HepG2 (cell line): Measurements from ENCODE around the gene ANK3. TPM values are rescaled to one million over a fixed set of nuclear protein-coding genes. Genes with fewer than 3 reads are reported as not detected.

Source experiments
- ATAC-seq: fragments of 200-7000 bp; cut with Tn5 transposase; 3 replicates; pipeline ENCODE4 v1.9.1; 2020; ENCODE audit warnings: mild to moderate bottlenecking, moderate library complexity
- BruUV-seq: library from RNA; stranded (reverse); fragments of 400-500 nt; replicated peaks from 2 replicates; lab custom pipeline; 2021; lab: Mats Ljungman, UMichigan
- CTCF ChIA-PET: fragments of 300-600 bp; formaldehyde crosslinking; extraction: SDS; loops from one replicate; lab custom pipeline; 2021; ENCODE audit warnings: low total read pairs, inconsistent platforms, low intra/inter-chr PET ratio; lab: Yijun Ruan, JAX
- POLR2A ChIA-PET: fragments of 350-600 bp; sonication (Branson Sonifier 250); formaldehyde crosslinking; loops from one replicate; lab custom pipeline; 2020; ENCODE audit warnings: antibody characterized with exemption, inconsistent platforms; lab: Yijun Ruan, JAX
- DNase-seq: peaks from one replicate; pipeline ENCODE4 v3.0.0-alpha.2; 2015; ENCODE audit warnings: low spot score
- FAIRE-seq: peaks from 3 replicates; lab custom pipeline; 2011; peaks lifted over from hg19 to GRCh38; lab: Jason Lieb, UNC
- H2AFZ ChIP-seq: one replicate; pipeline ENCODE4 v1.6.1; 2011; ENCODE audit warnings: low read length, inconsistent platforms
- H3K27ac ChIP-seq: fragments of 300-600 bp; 3 replicates; pipeline ENCODE4 v1.8.0; 2011; ENCODE audit warnings: mixed run types, mild to moderate bottlenecking, mixed read lengths, low read length, inconsistent platforms; ENCODE audit not compliant: insufficient read depth; ENCODE audit errors: extremely low read length
- H3K27me3 ChIP-seq, 2 experiments: fragments of 200-600 bp in 1 of 2; 2 replicates in 1 of 2; 3 replicates in 1 of 2; pipeline versions ENCODE4 v1.6.0 to v1.8.0; 2011; ENCODE audit warnings: low read length in 2 of 2, mild to moderate bottlenecking in 2 of 2, moderate library complexity in 2 of 2, inconsistent platforms in 1 of 2; ENCODE audit not compliant: insufficient read depth in 2 of 2, control insufficient read depth in 1 of 2
- H3K36me3 ChIP-seq, 2 experiments: fragments of 200-600 bp in 1 of 2; replicated peaks in 1 of 2; 2 replicates in 1 of 2; 3 replicates in 1 of 2; pipeline versions ENCODE4 v1.5.1 to v1.8.0; 2011; ENCODE audit warnings: low read length in 2 of 2, inconsistent platforms in 1 of 2; ENCODE audit not compliant: insufficient read depth in 2 of 2, control insufficient read depth in 1 of 2
- H3K4me1 ChIP-seq: 2 replicates; pipeline ENCODE4 v1.5.1; 2012; ENCODE audit warnings: low read length, inconsistent platforms; ENCODE audit not compliant: insufficient read depth
- H3K4me2 ChIP-seq: 2 replicates; pipeline ENCODE4 v1.6.0; 2011; ENCODE audit warnings: low read depth, low read length, inconsistent platforms
- H3K4me3 ChIP-seq, 3 experiments: fragments of 200-600 bp in 1 of 3; sonication (generic), shearing (Covaris generic) in 1 of 3; replicated peaks in 1 of 3; 2 replicates each; pipeline ENCODE4 v1.5.1; 2011 to 2016; ENCODE audit warnings: low read length in 3 of 3, inconsistent platforms in 2 of 3, low read depth in 2 of 3, mild to moderate bottlenecking in 2 of 3, control low read depth in 1 of 3, mixed read lengths in 1 of 3; ENCODE audit not compliant: insufficient read depth in 1 of 3
- H3K79me2 ChIP-seq: one replicate; pipeline ENCODE4 v1.6.1; 2011; ENCODE audit warnings: low read length, inconsistent platforms; ENCODE audit not compliant: insufficient read depth
- H3K9ac ChIP-seq: 2 replicates; pipeline ENCODE4 v1.6.0; 2011; ENCODE audit warnings: mild to moderate bottlenecking, low read depth, low read length, inconsistent platforms; ENCODE audit not compliant: insufficient read depth
- H3K9me3 ChIP-seq: 2 replicates; pipeline ENCODE4 v1.5.1; 2012; ENCODE audit warnings: mild to moderate bottlenecking, low read length
- H4K20me1 ChIP-seq: 2 replicates; pipeline ENCODE4 v1.6.0; 2011; ENCODE audit warnings: inconsistent platforms, mild to moderate bottlenecking, low read length, moderate library complexity; ENCODE audit not compliant: insufficient read depth
- ARNT ChIP-seq: fragments of 450-650 bp; IDR thresholded peaks from 2 replicates; pipeline ENCODE4 v1.6.1; 2017
- ATF4 ChIP-seq, 2 experiments: fragments of 450-650 bp in 1 of 2; sonication (generic) in 1 of 2; formaldehyde crosslinking; IDR thresholded peaks; 2 replicates each; pipeline versions ENCODE4 v1.5.0 to v1.8.0; 2020 to 2022; ENCODE audit warnings: mild to moderate bottlenecking in 1 of 2, missing genetic modification reagents in 1 of 2
- KDM2A ChIP-seq: sonication (generic); formaldehyde crosslinking; IDR thresholded peaks from 2 replicates; pipeline ENCODE4 v1.4.0; 2020; ENCODE audit warnings: low read depth, missing genetic modification reagents, borderline replicate concordance
- KMT2B ChIP-seq: IDR thresholded peaks from 2 replicates; pipeline ENCODE4 v1.6.1; 2016; ENCODE audit warnings: missing genetic modification reagents, missing compliant biosample characterization
- NKX3-1 ChIP-seq: sonication (generic); formaldehyde crosslinking; IDR thresholded peaks from 2 replicates; pipeline ENCODE4 v1.5.0; 2020; ENCODE audit warnings: missing genetic modification reagents
- POLR2A ChIP-seq, 2 experiments: IDR thresholded peaks; 2 replicates each; pipeline ENCODE4 v1.6.1; 2011; ENCODE audit warnings: low read depth in 2 of 2, low read length in 2 of 2, mild to moderate bottlenecking in 1 of 2, moderate library complexity in 1 of 2; ENCODE audit not compliant: insufficient read depth in 1 of 2
- SAFB2 ChIP-seq: sonication (generic); formaldehyde crosslinking; IDR thresholded peaks from 2 replicates; pipeline ENCODE4 v1.5.1; 2020; ENCODE audit warnings: missing genetic modification reagents, low read depth, mild to moderate bottlenecking, borderline replicate concordance
- SMAD9 ChIP-seq: sonication (generic); formaldehyde crosslinking; IDR thresholded peaks from 2 replicates; pipeline ENCODE4 v1.5.1; 2020; ENCODE audit warnings: mild to moderate bottlenecking, missing genetic modification reagents
- SMC3 ChIP-seq: IDR thresholded peaks from 2 replicates; pipeline ENCODE4 v1.6.1; 2011; ENCODE audit warnings: low read length, improper control_type of control experiment
- SP140L ChIP-seq: sonication (generic); formaldehyde crosslinking; IDR thresholded peaks from 2 replicates; pipeline ENCODE4 v1.4.0; 2020; ENCODE audit warnings: missing genetic modification reagents, borderline replicate concordance
- ZFP1 ChIP-seq: IDR thresholded peaks from 2 replicates; pipeline ENCODE4 v1.6.1; 2016
- ZFP90 ChIP-seq: sonication (generic); formaldehyde crosslinking; IDR thresholded peaks from 2 replicates; pipeline ENCODE4 v1.8.0; 2022; ENCODE audit warnings: missing genetic modification reagents, mild to moderate bottlenecking, inconsistent platforms, borderline replicate concordance
- ZNF256 ChIP-seq: sonication (generic); formaldehyde crosslinking; conservative IDR thresholded peaks from 2 replicates; pipeline ENCODE4 v1.4.0; 2020; ENCODE audit warnings: missing genetic modification reagents
- ZNF569 ChIP-seq: sonication (generic); formaldehyde crosslinking; IDR thresholded peaks from 2 replicates; pipeline ENCODE4 v1.5.0; 2020; ENCODE audit warnings: mild to moderate bottlenecking, missing genetic modification reagents, moderate library complexity, borderline replicate concordance
- ZUFSP ChIP-seq: sonication (generic); formaldehyde crosslinking; IDR thresholded peaks from 2 replicates; pipeline ENCODE4 v1.9.0; 2021; ENCODE audit warnings: missing genetic modification reagents, mild to moderate bottlenecking, borderline replicate concordance
- WGBS: methylation state at CpG from one replicate; pipeline ENCODE4 v1.1.6; 2017; ENCODE audit warnings: low lambda C conversion rate; 5-methylcytosine and 5-hydroxymethylcytosine counted together
- in situ Hi-C: cut with HindIII; loops from 2 replicates; pipeline ENCODE4 v1.10.0; 2017; ENCODE audit warnings: low pct_unique_long_range_greater_than_20kb; ENCODE audit not compliant: extremely low pct_ligation_motif_present
- intact Hi-C: fragments of 100-400 bp; cut with micrococcal nuclease; formaldehyde crosslinking; loops from one replicate; pipeline ENCODE4 v1.10.0; 2022; ENCODE audit not compliant: unreplicated experiment
- polyA plus RNA-seq, 8 experiments: library from polyadenylated mRNA; depleted of rRNA in 3 of 8; stranded (reverse) in 7 of 8; unstranded in 1 of 8; fragments of >200 nt; fragmentation: Illumina TruSeq in 4 of 8; extraction: Trizol in 4 of 8; gene quantifications; 2 replicates each; pipeline versions ENCODE4 v1.2.1 to v1.2.3, GENCODE V29; 2011 to 2016; ENCODE audit warnings: low read depth in 4 of 8, missing spikeins in 1 of 8, mixed read lengths in 1 of 8; ENCODE audit not compliant: insufficient read depth in 1 of 8
- total RNA-seq, 5 experiments: library from RNA; depleted of rRNA; stranded (reverse); fragments of >200 nt; fragmentation: Illumina TruSeq; extraction: Trizol; gene quantifications; 2 replicates each; pipeline ENCODE4 v1.2.3, GENCODE V29; 2016; ENCODE audit warnings: low read depth in 1 of 5
- TF ChIP-seq, protein P1 (sequence below): sonication (generic); formaldehyde crosslinking; IDR thresholded peaks from 2 replicates; pipeline ENCODE4 v1.5.0; 2020; ENCODE audit warnings: mild to moderate bottlenecking, missing genetic modification reagents
- TF ChIP-seq, protein P2 (sequence below): IDR thresholded peaks from 2 replicates; pipeline ENCODE4 v1.6.1; 2016; ENCODE audit warnings: control low read depth
- TF ChIP-seq, protein P3 (sequence below): sonication (generic); formaldehyde crosslinking; IDR thresholded peaks from 2 replicates; pipeline ENCODE4 v1.8.0; 2022; ENCODE audit warnings: missing genetic modification reagents, mild to moderate bottlenecking, borderline replicate concordance

The ANK3 gene
- total and polyA plus RNA-seq, 2 of the 13 experiments (the other 11 are each of a cell fraction or from before 2014, with no cell fraction given): not detected

DNA sequence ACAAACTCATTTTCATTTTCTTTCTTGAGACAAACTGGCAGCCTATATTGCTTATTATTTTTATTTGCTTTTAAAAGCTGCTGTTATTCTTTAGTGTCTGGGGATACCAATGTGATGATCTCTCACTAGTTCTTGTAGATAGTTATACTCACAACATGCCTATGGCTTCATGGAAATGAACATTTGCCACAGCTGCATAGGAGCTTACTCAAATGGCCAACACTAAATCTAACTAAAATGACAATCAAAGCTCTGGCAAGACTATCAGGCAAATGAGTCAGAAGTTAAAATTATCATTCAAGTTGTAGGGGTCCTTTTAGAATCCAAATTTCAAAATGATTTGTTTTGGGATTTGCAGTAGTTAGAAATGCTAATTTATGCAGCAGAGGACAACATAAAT, 225.9 kb downstream of the ANK3 start (continued):
- TF ChIP-seq NKX3-1 (CRISPR knock-in tag) (no peak), SMC3 (no peak), SMAD9 (no peak)

DNA sequence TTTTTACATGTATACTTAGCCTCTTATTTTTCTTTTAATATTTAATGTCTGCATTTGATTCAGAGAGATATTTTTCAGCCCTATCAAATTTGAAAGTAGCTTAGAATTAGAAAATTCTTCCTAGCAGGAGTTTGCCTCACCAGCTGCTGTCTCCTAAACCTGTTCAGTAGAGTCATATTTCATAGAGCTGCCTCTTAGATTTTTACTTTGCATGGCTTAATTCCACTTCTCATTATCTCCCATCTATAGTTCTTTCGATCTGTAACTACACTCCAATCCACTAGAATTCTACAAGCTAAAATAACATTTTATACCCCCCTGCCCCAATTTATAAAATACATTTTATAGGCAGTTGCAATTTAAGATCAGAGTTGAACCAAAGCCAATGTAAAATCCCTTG, 227.0 kb downstream of the ANK3 start:
- POLR2A ChIA-PET: no interaction called here
- in situ Hi-C loops (no loop called here), intact Hi-C loops (no loop called here)
- TF ChIP-seq KDM2A (CRISPR knock-in tag): no peak
- no peak for TF ChIP-seq ZUFSP
- no peak for TF ChIP-seq ATF4 (CRISPR knock-in tag; IDR thresholded peaks at IDR 0.05)
- no peak for TF ChIP-seq POLR2A (IDR thresholded peaks at IDR 0.05; ENCODE audit: insufficient read depth in 1 of 2, low read depth in 2 of 2, low read length in 2 of 2)
- TF ChIP-seq, protein P1, sequence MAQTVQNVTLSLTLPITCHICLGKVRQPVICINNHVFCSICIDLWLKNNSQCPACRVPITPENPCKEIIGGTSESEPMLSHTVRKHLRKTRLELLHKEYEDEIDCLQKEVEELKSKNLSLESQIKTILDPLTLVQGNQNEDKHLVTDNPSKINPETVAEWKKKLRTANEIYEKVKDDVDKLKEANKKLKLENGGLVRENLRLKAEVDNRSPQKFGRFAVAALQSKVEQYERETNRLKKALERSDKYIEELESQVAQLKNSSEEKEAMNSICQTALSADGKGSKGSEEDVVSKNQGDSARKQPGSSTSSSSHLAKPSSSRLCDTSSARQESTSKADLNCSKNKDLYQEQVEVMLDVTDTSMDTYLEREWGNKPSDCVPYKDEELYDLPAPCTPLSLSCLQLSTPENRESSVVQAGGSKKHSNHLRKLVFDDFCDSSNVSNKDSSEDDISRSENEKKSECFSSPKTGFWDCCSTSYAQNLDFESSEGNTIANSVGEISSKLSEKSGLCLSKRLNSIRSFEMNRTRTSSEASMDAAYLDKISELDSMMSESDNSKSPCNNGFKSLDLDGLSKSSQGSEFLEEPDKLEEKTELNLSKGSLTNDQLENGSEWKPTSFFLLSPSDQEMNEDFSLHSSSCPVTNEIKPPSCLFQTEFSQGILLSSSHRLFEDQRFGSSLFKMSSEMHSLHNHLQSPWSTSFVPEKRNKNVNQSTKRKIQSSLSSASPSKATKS: no peak
- no peak for TF ChIP-seq KMT2B (CRISPR knock-in tag)
- TF ChIP-seq ZNF256 (CRISPR knock-in tag): no peak
- TF ChIP-seq SAFB2: no peak
- no peak for TF ChIP-seq ZFP1 (CRISPR knock-in tag)
- TF ChIP-seq ZNF569: no peak
- no peak for TF ChIP-seq SP140L (CRISPR knock-in tag)
- no peak for TF ChIP-seq ZFP90
- no peak for TF ChIP-seq ARNT
- TF ChIP-seq, protein P2, sequence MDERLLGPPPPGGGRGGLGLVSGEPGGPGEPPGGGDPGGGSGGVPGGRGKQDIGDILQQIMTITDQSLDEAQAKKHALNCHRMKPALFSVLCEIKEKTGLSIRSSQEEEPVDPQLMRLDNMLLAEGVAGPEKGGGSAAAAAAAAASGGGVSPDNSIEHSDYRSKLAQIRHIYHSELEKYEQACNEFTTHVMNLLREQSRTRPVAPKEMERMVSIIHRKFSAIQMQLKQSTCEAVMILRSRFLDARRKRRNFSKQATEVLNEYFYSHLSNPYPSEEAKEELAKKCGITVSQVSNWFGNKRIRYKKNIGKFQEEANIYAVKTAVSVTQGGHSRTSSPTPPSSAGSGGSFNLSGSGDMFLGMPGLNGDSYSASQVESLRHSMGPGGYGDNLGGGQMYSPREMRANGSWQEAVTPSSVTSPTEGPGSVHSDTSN: no peak
- TF ChIP-seq, protein P3, sequence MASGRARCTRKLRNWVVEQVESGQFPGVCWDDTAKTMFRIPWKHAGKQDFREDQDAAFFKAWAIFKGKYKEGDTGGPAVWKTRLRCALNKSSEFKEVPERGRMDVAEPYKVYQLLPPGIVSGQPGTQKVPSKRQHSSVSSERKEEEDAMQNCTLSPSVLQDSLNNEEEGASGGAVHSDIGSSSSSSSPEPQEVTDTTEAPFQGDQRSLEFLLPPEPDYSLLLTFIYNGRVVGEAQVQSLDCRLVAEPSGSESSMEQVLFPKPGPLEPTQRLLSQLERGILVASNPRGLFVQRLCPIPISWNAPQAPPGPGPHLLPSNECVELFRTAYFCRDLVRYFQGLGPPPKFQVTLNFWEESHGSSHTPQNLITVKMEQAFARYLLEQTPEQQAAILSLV (CRISPR knock-in tag): no peak

More for the DNA sequence above, 227.0 kb downstream of the ANK3 start:
- Histone ChIP-seq H3K9ac (no peak overlapping the region), H3K36me3 (no peaks in the 10 kb centered on the region), H3K27ac (no peak overlapping the region), H2AFZ (no peak overlapping the region), H3K9me3 (no peaks in the 10 kb centered on the region), H4K20me1 (no peaks in the 10 kb centered on the region), H3K4me3 (no peak overlapping the region), H3K4me2 (no peak overlapping the region), H3K4me1 (no peaks in the 10 kb centered on the region), H3K27me3 (no peaks in the 10 kb centered on the region), H3K79me2 (no peaks in the 10 kb centered on the region)
- FAIRE-seq (no peak), DNase-seq (no peak), ATAC-seq (no peak)
- CTCF ChIA-PET: no interaction called here
- WGBS: 3% methylated on average over 1 of the region's 1 CpG
- no TSS peak for BruUV-seq
